Measurements from ENCODE around the gene JUND. TPM values are rescaled to one million over a fixed set of nuclear protein-coding genes. Genes with fewer than 3 reads are reported as not detected.

The JUND gene
- total RNA-seq, 2 experiments from 2014 or later, result 254 to 311 TPM

GRCh38 chr19:18320865-18321733 lies 39.7 kb upstream of the JUND start:
- POLR2A ChIA-PET, result interaction anchor here (0.7 to 3.8 kb wide), 8 partner anchors 14 to 379 kb away, joined by 4 to 209 read pairs (median 6); partner anchors contain the start of genes IQCN, JUND and PGPEP1
- peaks cover 40% of the 10 kb centered on the region for H3K36me3 Mint-ChIP-seq (ENCODE audit: low read depth)
- intact Hi-C loops (cut with DNase I, micrococcal nuclease), result no loop called here
- peak overlapping the region; percentile 90 for H3K4me3 Mint-ChIP-seq
- peaks cover 62% of the 10 kb centered on the region for H3K4me1 Mint-ChIP-seq
- peak overlapping the region; percentile 94 for H3K27ac Mint-ChIP-seq
- CTCF ChIA-PET, result interaction anchor here (0.7 to 8.8 kb wide), 9 partner anchors 8 to 230 kb away, joined by 3 to 183 read pairs (median 5); partner anchors contain the start of genes IQCN and JUND
- no peaks in the 10 kb centered on the region for H3K27me3 Mint-ChIP-seq
- no peaks in the 10 kb centered on the region for H3K9me3 Mint-ChIP-seq (ENCODE audit: low read depth)
- no peak for ATAC-seq
- no peak for DNase-seq

GRCh38 chr19:18319591-18320135 lies 38.2 kb upstream of the JUND start:
- H3K36me3 Mint-ChIP-seq (ENCODE audit: low read depth), result peaks cover 47% of the 10 kb centered on the region
- peaks cover 64% of the 10 kb centered on the region for H3K4me1 Mint-ChIP-seq
- H3K4me3 Mint-ChIP-seq, result peak overlapping the region; percentile 67
- ChIA-PET POLR2A (interaction anchor here (0.6 to 3.8 kb wide), 5 partner anchors 15 to 41 kb away, joined by 5 to 209 read pairs (median 7); partner anchors contain the start of genes IQCN and JUND), CTCF (interaction anchor here (3.0 to 8.8 kb wide), 2 partner anchors 9 to 40 kb away, joined by 15 to 183 read pairs; partner anchors contain the start of gene JUND)
- H3K27ac Mint-ChIP-seq, result peak overlapping the region; percentile 85
- no peaks in the 10 kb centered on the region for H3K9me3 Mint-ChIP-seq (ENCODE audit: low read depth)
- intact Hi-C loops (cut with DNase I, micrococcal nuclease), result no loop called here
- no peak for DNase-seq
- ATAC-seq, result no peak
- H3K27me3 Mint-ChIP-seq, result no peaks in the 10 kb centered on the region

DNA sequence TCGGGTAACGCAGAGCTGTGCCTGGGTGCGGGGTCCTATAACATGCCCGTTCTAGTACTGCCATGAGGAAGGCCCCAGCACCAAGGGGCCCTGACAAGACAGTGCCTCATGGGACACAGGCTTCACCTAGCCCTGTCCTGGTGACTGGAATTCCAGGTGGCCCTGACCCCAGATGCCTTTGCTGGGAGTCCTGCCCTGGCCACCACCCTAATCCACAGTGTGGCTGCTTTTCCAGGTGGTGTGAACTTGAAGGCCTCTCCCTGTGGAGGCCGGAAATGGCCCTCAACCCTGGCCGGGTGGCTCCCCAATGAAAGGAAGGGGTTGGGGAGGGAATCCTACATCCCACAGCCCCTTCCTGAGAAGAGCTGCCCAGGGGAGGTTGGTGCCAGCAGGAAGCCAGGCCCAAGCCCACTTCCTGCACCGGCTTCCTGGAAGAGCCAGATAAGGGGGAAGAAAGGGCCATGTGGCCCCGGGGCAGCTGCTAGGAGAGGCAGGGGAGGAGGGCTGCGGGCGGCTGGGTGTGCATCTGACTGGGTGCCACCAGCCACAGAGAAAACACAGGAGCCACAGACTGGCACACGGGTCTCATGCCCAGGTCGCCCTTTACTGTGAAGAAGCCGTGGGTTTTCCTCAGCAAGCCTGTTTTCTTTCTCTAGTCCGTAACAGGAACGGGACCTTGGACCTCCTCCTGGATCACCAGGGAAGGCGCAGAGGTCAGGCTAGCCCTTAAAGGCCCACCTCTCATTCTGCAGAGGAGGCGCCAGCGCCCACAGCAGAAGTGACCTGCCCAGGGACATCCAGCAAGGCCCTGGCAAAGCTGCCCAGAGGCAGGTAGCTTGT lies 36.8 kb upstream of the JUND start:
- ChIA-PET CTCF (interaction anchor here (0.6 to 8.8 kb wide), 8 partner anchors 8 to 167 kb away, joined by 3 to 183 read pairs (median 5); partner anchors contain the start of genes IQCN and JUND), POLR2A (interaction anchor here (1.1 to 3.6 kb wide), 4 partner anchors 10 to 38 kb away, joined by 6 to 38 read pairs (median 8); partner anchors contain the start of gene JUND)
- Mint-ChIP-seq H3K27ac (peak overlapping the region; percentile 94), H3K36me3 (ENCODE audit: low read depth) (peaks cover 56% of the 10 kb centered on the region), H3K27me3 (no peaks in the 10 kb centered on the region), H3K4me3 (peak overlapping the region; percentile 67), H3K9me3 (ENCODE audit: low read depth) (no peaks in the 10 kb centered on the region), H3K4me1 (peaks cover 53% of the 10 kb centered on the region)
- intact Hi-C loops (cut with DNase I, micrococcal nuclease), result loop anchor here (1.0 kb wide), 2 partner anchors 13 to 14 kb away; no protein-coding TSS in a partner anchor
- peak; percentile 60 for ATAC-seq
- DNase-seq, result peak; percentile 75

DNA sequence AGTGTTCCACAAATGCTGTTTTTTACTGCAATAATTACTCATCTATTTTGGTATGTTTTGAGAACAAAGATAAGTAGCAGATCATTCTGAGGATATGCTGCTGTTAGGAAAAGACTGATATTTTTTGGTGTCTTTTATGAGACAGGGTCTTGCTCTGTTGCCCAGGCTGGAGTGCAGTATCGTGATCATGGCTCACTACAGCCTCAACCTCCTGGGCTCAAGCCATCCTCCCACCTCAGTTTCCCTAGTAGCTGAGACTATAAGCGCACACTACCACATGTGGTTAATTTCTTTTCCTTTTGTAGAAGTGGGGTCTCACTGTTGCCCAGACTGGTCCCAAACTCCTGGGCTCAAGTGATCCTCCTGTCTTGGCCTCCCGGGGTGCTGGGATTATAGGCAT lies 32.0 kb upstream of the JUND start:
- DNase-seq (no peak), ATAC-seq (no peak)
- H3K27me3 Mint-ChIP-seq, result no peaks in the 10 kb centered on the region
- H3K9me3 Mint-ChIP-seq (ENCODE audit: low read depth), result no peaks in the 10 kb centered on the region
- H3K4me3 Mint-ChIP-seq, result no peak overlapping the region
- intact Hi-C loops (cut with DNase I, micrococcal nuclease), result no loop called here
- H3K27ac Mint-ChIP-seq, result no peak overlapping the region
- peaks cover 19% of the 10 kb centered on the region for H3K4me1 Mint-ChIP-seq
- peaks cover 38% of the 10 kb centered on the region for H3K36me3 Mint-ChIP-seq (ENCODE audit: low read depth)
- CTCF ChIA-PET, result interaction anchor here (1.8 kb wide), 1 partner anchor 34 kb away, joined by 7 read pairs; no protein-coding TSS in a partner anchor
- POLR2A ChIA-PET, result interaction anchor here (0.9 kb wide), 1 partner anchor 9 kb away, joined by 3 read pairs; no protein-coding TSS in a partner anchor

GRCh38 chr19:18312092-18312534 lies 30.7 kb upstream of the JUND start:
- Mint-ChIP-seq H3K4me3 (no peak overlapping the region), H3K36me3 (ENCODE audit: low read depth) (peaks cover 43% of the 10 kb centered on the region), H3K9me3 (ENCODE audit: low read depth) (no peaks in the 10 kb centered on the region), H3K27ac (peak overlapping the region; percentile 33), H3K4me1 (peaks cover 19% of the 10 kb centered on the region), H3K27me3 (no peaks in the 10 kb centered on the region)
- intact Hi-C loops (cut with DNase I, micrococcal nuclease), result no loop called here
- POLR2A ChIA-PET, result no interaction called here
- CTCF ChIA-PET, result no interaction called here
- ATAC-seq (no peak), DNase-seq (no peak)

DNA sequence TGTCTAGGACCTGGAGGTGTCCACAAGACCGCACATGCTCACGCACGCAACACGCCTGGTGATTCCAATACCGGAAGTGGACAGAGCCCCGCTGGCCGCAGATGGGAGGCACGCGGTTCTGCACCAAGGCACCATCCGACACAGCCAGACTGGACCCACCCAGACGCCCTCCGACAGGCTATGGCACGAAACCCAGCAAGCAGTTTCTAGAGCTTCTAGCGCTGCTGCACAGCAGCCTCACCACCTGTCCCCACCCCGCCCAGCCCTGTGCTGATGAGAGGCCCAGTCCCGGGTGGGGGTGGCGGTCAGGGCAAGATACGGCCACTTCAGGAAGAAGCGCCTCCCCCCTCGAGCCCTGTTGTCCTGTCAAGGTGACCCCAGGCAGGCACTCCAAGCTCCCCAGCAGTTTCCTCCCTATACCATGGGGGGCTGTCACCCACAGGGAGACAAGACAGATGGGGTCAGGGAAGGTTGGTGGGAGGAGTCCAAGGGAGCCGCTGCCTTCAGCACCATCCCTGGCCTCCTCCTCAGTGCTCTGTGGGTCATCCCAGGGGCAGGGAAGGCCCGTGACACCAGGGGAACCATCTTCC lies 30.2 kb upstream of the JUND start:
- peaks cover 23% of the 10 kb centered on the region for H3K4me1 Mint-ChIP-seq
- intact Hi-C loops (cut with DNase I, micrococcal nuclease), result no loop called here
- no peaks in the 10 kb centered on the region for H3K27me3 Mint-ChIP-seq
- no peak for ATAC-seq
- peaks cover 46% of the 10 kb centered on the region for H3K36me3 Mint-ChIP-seq (ENCODE audit: low read depth)
- ChIA-PET POLR2A (no interaction called here), CTCF (no interaction called here)
- H3K27ac Mint-ChIP-seq, result no peak overlapping the region
- DNase-seq, result no peak
- no peaks in the 10 kb centered on the region for H3K9me3 Mint-ChIP-seq (ENCODE audit: low read depth)
- no peak overlapping the region for H3K4me3 Mint-ChIP-seq

GRCh38 chr19:18310966-18311365 lies 29.5 kb upstream of the JUND start:
- no peak for ATAC-seq
- Mint-ChIP-seq H3K4me3 (no peak overlapping the region), H3K27me3 (no peaks in the 10 kb centered on the region), H3K27ac (no peak overlapping the region), H3K36me3 (ENCODE audit: low read depth) (peaks cover 46% of the 10 kb centered on the region), H3K9me3 (ENCODE audit: low read depth) (no peaks in the 10 kb centered on the region), H3K4me1 (peaks cover 26% of the 10 kb centered on the region)
- intact Hi-C loops (cut with DNase I, micrococcal nuclease), result no loop called here
- ChIA-PET CTCF (no interaction called here), POLR2A (interaction anchor here (0.8 kb wide), 1 partner anchor 31 kb away, joined by 4 read pairs; no protein-coding TSS in a partner anchor)
- DNase-seq, result no peak

GRCh38 chr19:18310118-18310909 lies 28.9 kb upstream of the JUND start:
- Mint-ChIP-seq H3K9me3 (ENCODE audit: low read depth) (no peaks in the 10 kb centered on the region), H3K27ac (no peak overlapping the region), H3K27me3 (no peaks in the 10 kb centered on the region), H3K36me3 (ENCODE audit: low read depth) (peaks cover 45% of the 10 kb centered on the region), H3K4me3 (no peak overlapping the region), H3K4me1 (peaks cover 32% of the 10 kb centered on the region)
- POLR2A ChIA-PET, result interaction anchor here (0.8 kb wide), 1 partner anchor 30 kb away, joined by 4 read pairs; no protein-coding TSS in a partner anchor
- intact Hi-C loops (cut with DNase I, micrococcal nuclease), result no loop called here
- ATAC-seq, result no peak
- CTCF ChIA-PET, result interaction anchor here (0.6 to 1.0 kb wide), 2 partner anchors 19 to 32 kb away, joined by 3 read pairs; no protein-coding TSS in a partner anchor
- no peak for DNase-seq

DNA sequence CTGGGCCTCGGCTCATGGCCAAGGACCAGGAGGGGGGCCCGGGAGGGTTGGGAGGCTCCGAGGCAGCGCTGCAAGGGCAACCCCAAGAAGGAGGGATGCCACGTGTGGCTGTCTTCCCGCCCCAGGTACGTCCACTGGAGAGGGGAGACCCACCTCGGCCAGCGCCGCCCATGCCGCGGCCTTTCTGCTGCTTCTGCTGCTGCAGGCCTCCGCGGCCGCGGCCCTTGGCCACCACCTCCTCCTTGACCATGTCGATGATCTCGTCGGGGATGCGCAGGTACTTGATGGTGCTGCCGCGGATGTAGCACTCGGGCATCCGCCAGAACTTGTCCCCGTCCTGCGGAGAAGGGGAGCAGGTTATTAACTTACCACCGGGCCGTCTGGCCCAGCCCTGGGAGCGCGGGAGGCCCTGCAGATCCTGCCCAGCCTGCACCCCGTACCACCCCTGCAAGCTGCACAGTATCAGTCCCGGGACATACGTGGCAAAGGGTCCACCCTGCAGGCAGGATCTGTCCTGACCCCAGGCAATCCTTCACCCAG lies 28.2 kb upstream of the JUND start:
- no peaks in the 10 kb centered on the region for H3K27me3 Mint-ChIP-seq
- DNase-seq (no peak), ATAC-seq (no peak)
- no peak overlapping the region for H3K27ac Mint-ChIP-seq
- intact Hi-C loops (cut with DNase I, micrococcal nuclease), result no loop called here
- no peak overlapping the region for H3K4me3 Mint-ChIP-seq
- ChIA-PET CTCF (interaction anchor here (0.6 to 1.0 kb wide), 2 partner anchors 19 to 31 kb away, joined by 3 read pairs; no protein-coding TSS in a partner anchor), POLR2A (interaction anchor here (1.0 kb wide), 1 partner anchor 30 kb away, joined by 3 read pairs; no protein-coding TSS in a partner anchor)
- no peaks in the 10 kb centered on the region for H3K9me3 Mint-ChIP-seq (ENCODE audit: low read depth)
- peaks cover 37% of the 10 kb centered on the region for H3K4me1 Mint-ChIP-seq
- peaks cover 49% of the 10 kb centered on the region for H3K36me3 Mint-ChIP-seq (ENCODE audit: low read depth)

GRCh38 chr19:18308948-18309325 lies 27.5 kb upstream of the JUND start:
- no peak for ATAC-seq

More at GRCh38 chr19:18308948-18309325, 27.5 kb upstream of the JUND start:
- intact Hi-C loops (cut with DNase I, micrococcal nuclease), result no loop called here
- H3K4me1 Mint-ChIP-seq, result peaks cover 36% of the 10 kb centered on the region
- no peaks in the 10 kb centered on the region for H3K27me3 Mint-ChIP-seq
- ChIA-PET CTCF (interaction anchor here (0.9 kb wide), 1 partner anchor 30 kb away, joined by 3 read pairs; no protein-coding TSS in a partner anchor), POLR2A (interaction anchor here (1.0 kb wide), 1 partner anchor 29 kb away, joined by 3 read pairs; no protein-coding TSS in a partner anchor)
- DNase-seq, result no peak
- H3K36me3 Mint-ChIP-seq (ENCODE audit: low read depth), result peaks cover 47% of the 10 kb centered on the region
- H3K9me3 Mint-ChIP-seq (ENCODE audit: low read depth), result no peaks in the 10 kb centered on the region
- H3K27ac Mint-ChIP-seq, result no peak overlapping the region
- no peak overlapping the region for H3K4me3 Mint-ChIP-seq
